Lower leg skin (tissue), 4 donors: Measurements from ENCODE around the gene IGSF9. TPM values are rescaled to one million over a fixed set of nuclear protein-coding genes. Genes with fewer than 3 reads are reported as not detected.

Experiments used
- DNase-seq, 2 donors: peaks; one replicate each; pipeline ENCODE4 v3.0.0-alpha.2; 2019; ENCODE audit warnings: low spot score in 2 of 2
- H3K4me3 ChIP-seq: fragments of 200-600 bp; sonication (generic); 2 replicates; pipeline ENCODE4 v1.5.1; 2017; ENCODE audit warnings: mild to moderate bottlenecking, low read depth; ENCODE audit not compliant: poor library complexity, severe bottlenecking
- POLR2A ChIP-seq, 2 donors: fragments of 450-650 bp; IDR thresholded peaks; one replicate each; pipeline ENCODE4 v1.6.1; 2016 to 2017; ENCODE audit warnings: antibody characterized with exemption in 2 of 2, mild to moderate bottlenecking in 1 of 2, moderate library complexity in 1 of 2
- WGBS, 2 donors: methylation state at CpG; one replicate each; pipeline ENCODE4 v1.1.5; 2018; 5-methylcytosine and 5-hydroxymethylcytosine counted together
- intact Hi-C: fragments of 100-400 bp; cut with DNase I; formaldehyde crosslinking; loops from one replicate; pipeline ENCODE4 v1.15.0; 2023; ENCODE audit warnings: low total_unique reads
- total RNA-seq, 4 donors: library from RNA; depleted of rRNA; stranded (reverse); fragments of >200 nt; gene quantifications; one replicate each; pipeline ENCODE4 v1.1.0, GENCODE V29; 2016
- TF ChIP-seq, protein P1 (sequence below), 3 donors: fragments of 450-650 bp; IDR thresholded peaks; one replicate each; pipeline ENCODE4 v1.5.1; 2016; ENCODE audit warnings: antibody characterized with exemption in 3 of 3, mild to moderate bottlenecking in 3 of 3, moderate library complexity in 2 of 3

IGSF9 gene
- total RNA-seq, 4 donors from 2014 or later = 17.7 to 29.6 (median 19.6) TPM

DNA sequence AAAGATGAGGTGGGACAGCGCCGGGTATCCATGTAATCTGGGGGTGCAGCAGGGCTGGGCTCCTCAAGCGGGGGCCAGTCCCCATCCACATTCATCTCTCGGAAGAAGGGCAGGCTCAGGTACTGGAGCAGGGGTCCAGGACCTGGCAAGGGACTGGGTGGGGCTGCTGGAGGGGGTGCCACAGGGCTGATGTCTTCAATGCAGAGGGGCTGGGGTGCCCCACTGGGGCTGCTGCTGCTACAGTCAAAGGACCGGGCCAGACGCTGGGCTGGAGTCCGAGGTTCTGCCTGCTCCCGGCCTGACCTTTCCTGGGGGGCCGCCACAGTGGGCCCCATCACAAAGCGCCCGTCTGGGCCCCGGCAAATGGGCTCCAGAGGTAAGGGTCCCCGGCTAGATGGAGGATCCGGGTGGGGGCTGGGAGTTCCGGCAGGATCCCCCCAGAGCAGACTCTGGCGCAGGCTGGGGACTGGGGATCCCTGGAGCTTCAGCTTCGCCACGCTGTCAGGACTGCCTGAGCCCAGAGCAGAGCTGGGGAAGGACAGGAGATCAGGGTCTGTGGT, 16.8 kb downstream of the IGSF9 start:
- whole genome bisulfite sequencing, 2 donors = 90 to 95% methylated on average over 6 to 14 of the region's 18 CpGs
- intact Hi-C loops = no loop called here
- no peak overlapping the region for H3K4me3 ChIP-seq
- no peak for TF ChIP-seq POLR2A (IDR thresholded peaks at IDR 0.05)
- TF ChIP-seq, protein P1, sequence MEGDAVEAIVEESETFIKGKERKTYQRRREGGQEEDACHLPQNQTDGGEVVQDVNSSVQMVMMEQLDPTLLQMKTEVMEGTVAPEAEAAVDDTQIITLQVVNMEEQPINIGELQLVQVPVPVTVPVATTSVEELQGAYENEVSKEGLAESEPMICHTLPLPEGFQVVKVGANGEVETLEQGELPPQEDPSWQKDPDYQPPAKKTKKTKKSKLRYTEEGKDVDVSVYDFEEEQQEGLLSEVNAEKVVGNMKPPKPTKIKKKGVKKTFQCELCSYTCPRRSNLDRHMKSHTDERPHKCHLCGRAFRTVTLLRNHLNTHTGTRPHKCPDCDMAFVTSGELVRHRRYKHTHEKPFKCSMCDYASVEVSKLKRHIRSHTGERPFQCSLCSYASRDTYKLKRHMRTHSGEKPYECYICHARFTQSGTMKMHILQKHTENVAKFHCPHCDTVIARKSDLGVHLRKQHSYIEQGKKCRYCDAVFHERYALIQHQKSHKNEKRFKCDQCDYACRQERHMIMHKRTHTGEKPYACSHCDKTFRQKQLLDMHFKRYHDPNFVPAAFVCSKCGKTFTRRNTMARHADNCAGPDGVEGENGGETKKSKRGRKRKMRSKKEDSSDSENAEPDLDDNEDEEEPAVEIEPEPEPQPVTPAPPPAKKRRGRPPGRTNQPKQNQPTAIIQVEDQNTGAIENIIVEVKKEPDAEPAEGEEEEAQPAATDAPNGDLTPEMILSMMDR (IDR thresholded peaks at IDR 0.05) = no peak
- no peak for DNase-seq

DNA sequence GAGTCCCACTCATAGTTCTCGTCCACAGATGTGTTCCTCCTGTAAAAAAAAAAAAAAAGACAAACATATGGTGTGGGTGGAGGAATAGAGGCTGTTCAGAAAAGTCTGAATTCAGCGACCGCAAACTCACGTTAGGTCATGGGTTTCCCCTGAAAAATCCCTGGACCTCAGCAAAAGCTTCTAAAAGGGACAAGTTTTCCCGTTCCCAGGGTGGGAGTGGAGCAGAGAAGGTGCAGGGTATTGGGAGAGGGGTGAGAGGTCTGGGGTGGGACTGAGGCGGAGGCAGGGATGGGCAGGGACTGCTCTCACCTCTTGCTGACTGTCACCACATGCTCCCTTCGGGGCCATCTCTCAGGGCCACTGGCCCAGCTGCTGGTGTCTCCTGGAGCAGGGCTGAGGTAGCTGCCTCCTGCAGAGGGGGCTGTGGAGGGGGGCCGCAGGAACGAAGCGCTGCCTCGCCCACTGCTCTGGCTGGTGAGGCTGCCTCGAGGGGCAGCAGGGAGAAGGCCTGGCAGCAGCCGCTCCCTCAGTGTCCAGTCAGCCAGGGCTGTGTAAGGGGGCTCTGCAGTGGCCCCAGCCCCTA, 17.5 kb downstream of the IGSF9 start:
- TF ChIP-seq POLR2A (IDR thresholded peaks at IDR 0.05) = no peak
- TF ChIP-seq, protein P1 (IDR thresholded peaks at IDR 0.05) = no peak
- no peak for DNase-seq
- no peak overlapping the region for H3K4me3 ChIP-seq
- intact Hi-C loops = no loop called here
- 64 to 70% methylated on average over 13 of the region's 13 CpGs for whole genome bisulfite sequencing, 2 donors

DNA sequence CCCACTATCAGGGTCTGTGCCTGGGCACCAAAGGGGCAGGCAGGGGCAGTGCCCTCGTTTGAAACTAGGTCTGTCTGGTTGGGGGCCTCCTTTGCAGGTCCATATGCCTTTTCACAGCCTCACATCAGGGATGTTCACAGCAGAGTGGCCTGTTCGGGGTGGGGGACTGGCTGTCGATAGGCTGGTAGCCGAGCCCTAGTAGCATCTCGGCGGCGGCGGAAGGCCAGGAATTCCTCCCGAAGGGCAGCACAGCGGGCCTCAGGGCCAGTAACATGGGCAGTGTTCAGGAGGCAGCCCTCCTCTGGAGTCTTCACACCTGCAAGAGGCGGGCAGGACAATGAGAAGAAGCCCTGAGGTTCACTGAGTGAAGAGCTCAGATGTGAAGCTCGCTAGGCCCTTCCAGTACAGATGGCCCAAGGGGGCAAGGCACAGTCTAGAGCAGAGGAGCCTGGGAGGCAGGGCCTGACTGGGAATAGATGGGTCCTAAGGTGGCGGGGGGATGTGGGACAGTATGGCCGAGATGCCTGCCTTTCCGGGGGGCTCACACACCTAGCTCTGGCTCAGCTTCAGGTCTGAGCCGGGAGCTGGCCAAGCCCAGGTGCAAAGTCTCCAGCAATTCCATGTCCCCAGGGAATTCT, 18.1 kb downstream of the IGSF9 start:
- no peak for DNase-seq
- no peak overlapping the region for H3K4me3 ChIP-seq
- intact Hi-C loops = no loop called here
- TF ChIP-seq, protein P1 (IDR thresholded peaks at IDR 0.05) = no peak
- TF ChIP-seq POLR2A (IDR thresholded peaks at IDR 0.05) = no peak
- WGBS, 2 donors = 90 to 91% methylated on average over 16 of the region's 16 CpGs

DNA sequence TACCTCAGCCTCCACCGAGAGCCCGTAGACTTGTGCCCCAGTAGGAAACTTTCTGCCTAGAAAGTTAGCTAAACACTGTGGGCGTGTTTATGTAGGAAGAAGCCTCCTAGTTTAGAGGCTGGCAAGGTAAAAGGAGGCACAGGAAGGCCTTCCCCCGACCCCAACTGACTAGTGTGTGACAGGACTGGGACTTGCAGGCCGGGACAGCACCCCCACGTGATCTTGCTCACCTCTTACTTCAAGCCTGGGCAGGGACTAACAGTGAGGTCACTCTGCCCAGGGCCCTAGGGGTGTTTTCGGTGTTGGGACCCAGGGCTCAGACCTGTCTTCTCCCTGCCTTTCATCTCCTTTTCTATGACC, 19.7 kb downstream of the IGSF9 start:
- intact Hi-C loops = no loop called here
- no peak for DNase-seq
- H3K4me3 ChIP-seq = peak overlapping the region; percentile 78
- TF ChIP-seq POLR2A (IDR thresholded peaks at IDR 0.05) = no peak
- TF ChIP-seq, protein P1 (IDR thresholded peaks at IDR 0.05) = no peak
- WGBS, 2 donors = 4 to 7% methylated on average over 7 of the region's 7 CpGs

DNA sequence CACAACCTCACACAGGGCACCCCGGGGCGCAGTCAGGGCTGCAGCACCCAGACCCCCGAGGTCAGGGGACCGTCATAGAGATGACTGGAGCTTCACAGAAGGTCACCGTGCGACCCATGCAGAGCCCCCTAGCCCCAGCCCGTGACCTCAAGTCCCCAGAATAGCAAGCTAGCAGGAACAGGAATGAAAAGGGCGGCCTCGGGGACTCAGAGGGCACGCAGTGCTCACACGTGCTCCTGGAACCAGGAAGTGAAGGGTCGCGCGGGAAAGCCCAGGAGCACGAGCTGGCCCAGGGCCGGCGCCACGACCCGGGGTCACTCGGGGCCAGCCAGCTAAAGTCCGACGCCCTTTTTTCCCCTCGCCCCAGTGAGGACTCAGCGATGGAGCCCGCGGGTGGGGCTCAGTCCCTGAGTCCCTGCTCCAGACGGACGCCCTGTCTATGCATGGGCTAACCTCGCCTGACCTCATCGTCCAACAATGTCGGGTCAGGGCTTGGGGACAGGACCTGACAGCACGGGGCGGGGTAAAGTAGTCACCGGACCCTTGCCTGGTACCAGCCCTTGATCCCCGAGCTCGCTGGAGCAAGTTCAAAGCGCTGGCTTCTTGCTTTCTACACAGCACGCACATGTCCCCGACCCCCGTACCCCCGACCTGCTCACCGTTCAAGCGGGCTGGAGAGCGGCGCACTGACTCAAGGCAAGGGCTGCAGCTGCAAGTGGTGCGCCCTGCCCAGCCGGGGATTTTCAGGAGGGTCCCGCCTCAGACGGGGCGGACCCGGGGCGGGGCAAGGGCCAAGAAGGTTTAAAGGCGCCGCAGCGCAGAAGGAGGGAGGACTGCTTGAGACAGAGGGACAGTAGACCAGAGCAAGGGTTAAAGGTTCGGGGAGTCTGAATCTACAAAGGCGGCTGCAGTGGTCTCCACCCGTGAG, 20.4 kb downstream of the IGSF9 start, which contains the start of gene TAGLN2:
Gene TAGLN2, minus strand, starts transcription at position 717 of the 928 bp plus-strand sequence. CDS start 4,998 bp downstream, outside the sequence.
- H3K4me3 ChIP-seq = peak within 1 kb of the TSS; percentile 78
- TF ChIP-seq, protein P1 (IDR thresholded peaks at IDR 0.05) = no peak
- peak in 1 of 2 donors; percentile 51 for TF ChIP-seq POLR2A (IDR thresholded peaks at IDR 0.05)
- whole genome bisulfite sequencing, 2 donors = 0% methylated on average over 41 to 51 of the region's 58 CpGs
- intact Hi-C loops = no loop called here
- DNase-seq = peak; percentile 90 to 98
